ENCODE measurements around the gene APPBP2.

Gene APPBP2

DNA sequence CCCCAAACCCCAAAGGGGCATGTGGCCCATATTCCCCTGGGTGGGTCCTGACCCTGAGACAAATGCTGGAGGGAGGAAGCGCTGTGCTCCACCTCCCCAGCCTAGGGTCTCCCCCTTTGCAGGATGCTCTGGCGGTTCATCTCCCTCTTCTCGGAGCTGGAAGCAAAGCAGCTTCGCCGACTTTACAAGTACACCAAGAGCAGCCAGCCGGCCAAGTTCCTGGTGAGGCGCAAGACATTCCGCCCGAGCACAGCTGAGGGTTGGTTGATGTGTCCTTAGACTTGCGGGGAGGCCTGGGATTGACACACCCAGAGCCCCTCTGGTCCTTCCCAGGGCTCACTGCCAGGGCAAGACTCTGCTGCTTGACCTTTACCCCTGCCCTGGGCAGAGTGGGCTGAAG, 99.4 kb downstream of the APPBP2 start:
- Histone ChIP-seq H3K4me3 (IDR thresholded peaks at IDR 0.05; ENCODE audit: insufficient read depth, low read depth, low read length) (no peak overlapping the region), H2AFZ (ENCODE audit: low read depth) (no peak overlapping the region), H4K20me1 (ENCODE audit: insufficient read depth) (no peaks in the 10 kb centered on the region), H3K4me1 (ENCODE audit: low read depth, poor library complexity, severe bottlenecking) (no peaks in the 10 kb centered on the region), H3K4me2 (no peak overlapping the region), H3K9ac (no peak overlapping the region), H3K27me3 (ENCODE audit: insufficient read depth, low read depth) (no peaks in the 10 kb centered on the region), H3K36me3 (ENCODE audit: insufficient read depth) (no peaks in the 10 kb centered on the region), H3K79me2 (ENCODE audit: insufficient read depth, low read depth) (no peaks in the 10 kb centered on the region), H3K27ac (no peak overlapping the region)
- TF ChIP-seq, protein P1, sequence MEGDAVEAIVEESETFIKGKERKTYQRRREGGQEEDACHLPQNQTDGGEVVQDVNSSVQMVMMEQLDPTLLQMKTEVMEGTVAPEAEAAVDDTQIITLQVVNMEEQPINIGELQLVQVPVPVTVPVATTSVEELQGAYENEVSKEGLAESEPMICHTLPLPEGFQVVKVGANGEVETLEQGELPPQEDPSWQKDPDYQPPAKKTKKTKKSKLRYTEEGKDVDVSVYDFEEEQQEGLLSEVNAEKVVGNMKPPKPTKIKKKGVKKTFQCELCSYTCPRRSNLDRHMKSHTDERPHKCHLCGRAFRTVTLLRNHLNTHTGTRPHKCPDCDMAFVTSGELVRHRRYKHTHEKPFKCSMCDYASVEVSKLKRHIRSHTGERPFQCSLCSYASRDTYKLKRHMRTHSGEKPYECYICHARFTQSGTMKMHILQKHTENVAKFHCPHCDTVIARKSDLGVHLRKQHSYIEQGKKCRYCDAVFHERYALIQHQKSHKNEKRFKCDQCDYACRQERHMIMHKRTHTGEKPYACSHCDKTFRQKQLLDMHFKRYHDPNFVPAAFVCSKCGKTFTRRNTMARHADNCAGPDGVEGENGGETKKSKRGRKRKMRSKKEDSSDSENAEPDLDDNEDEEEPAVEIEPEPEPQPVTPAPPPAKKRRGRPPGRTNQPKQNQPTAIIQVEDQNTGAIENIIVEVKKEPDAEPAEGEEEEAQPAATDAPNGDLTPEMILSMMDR (conservative IDR thresholded peaks at IDR 0.05; ENCODE audit: low read depth, low read length), result no peak

DNA sequence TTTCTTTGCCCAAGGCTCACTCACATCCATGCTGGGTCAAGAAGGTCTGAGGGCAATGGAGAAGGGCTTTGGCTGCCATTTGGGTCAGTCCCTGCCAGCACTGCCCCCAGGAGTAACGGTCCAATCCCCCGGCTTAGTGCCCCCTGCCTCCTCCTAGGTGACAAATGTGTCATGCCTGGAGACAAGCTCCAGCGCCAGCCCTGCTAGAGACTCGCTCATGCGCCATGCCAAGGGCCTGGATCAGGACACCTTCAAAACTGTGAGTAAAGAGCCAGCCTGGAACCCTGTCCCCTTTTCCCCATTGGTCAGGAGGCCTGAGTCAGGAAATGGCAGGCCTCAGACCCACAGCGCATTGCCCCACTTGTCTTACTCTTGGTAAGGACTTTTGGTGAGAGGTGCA, 100.4 kb downstream of the APPBP2 start:
- TF ChIP-seq, protein P1 (conservative IDR thresholded peaks at IDR 0.05; ENCODE audit: low read depth, low read length), result no peak
- H3K79me2 ChIP-seq (ENCODE audit: insufficient read depth, low read depth), result no peaks in the 10 kb centered on the region
- no peaks in the 10 kb centered on the region for H3K36me3 ChIP-seq (ENCODE audit: insufficient read depth)
- H3K4me2 ChIP-seq, result no peak overlapping the region
- H3K9ac ChIP-seq, result no peak overlapping the region
- no peak overlapping the region for H2AFZ ChIP-seq (ENCODE audit: low read depth)
- no peaks in the 10 kb centered on the region for H3K27me3 ChIP-seq (ENCODE audit: insufficient read depth, low read depth)
- no peaks in the 10 kb centered on the region for H4K20me1 ChIP-seq (ENCODE audit: insufficient read depth)
- H3K27ac ChIP-seq, result no peak overlapping the region
- H3K4me1 ChIP-seq (ENCODE audit: low read depth, poor library complexity, severe bottlenecking), result peaks cover 6% of the 10 kb centered on the region
- H3K4me3 ChIP-seq (IDR thresholded peaks at IDR 0.05; ENCODE audit: insufficient read depth, low read depth, low read length), result no peak overlapping the region

DNA sequence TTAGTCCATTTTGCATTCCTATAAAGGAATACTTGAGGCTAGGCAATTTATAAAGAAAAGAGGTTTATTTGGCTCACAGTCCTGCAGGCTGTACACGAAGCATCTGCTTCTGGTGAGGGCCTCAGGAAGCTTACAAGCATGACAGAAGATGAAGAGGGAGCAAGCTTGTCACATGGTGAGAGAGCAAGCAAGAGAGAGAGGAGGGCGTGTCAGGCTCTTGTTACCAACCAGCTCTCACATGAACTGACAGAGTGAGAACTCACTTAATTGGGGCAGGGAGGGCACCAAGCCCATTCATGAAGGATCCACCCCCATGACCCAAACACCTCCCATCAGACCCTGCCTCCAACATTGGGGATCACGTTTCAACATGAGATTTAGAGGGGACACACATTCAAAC, 102.2 kb downstream of the APPBP2 start:
- TF ChIP-seq, protein P1 (conservative IDR thresholded peaks at IDR 0.05; ENCODE audit: low read depth, low read length), result no peak
- H3K9ac ChIP-seq, result no peak overlapping the region
- no peaks in the 10 kb centered on the region for H3K27me3 ChIP-seq (ENCODE audit: insufficient read depth, low read depth)
- no peak overlapping the region for H3K4me2 ChIP-seq
- no peak overlapping the region for H2AFZ ChIP-seq (ENCODE audit: low read depth)
- H3K36me3 ChIP-seq (ENCODE audit: insufficient read depth), result no peaks in the 10 kb centered on the region
- no peak overlapping the region for H3K4me3 ChIP-seq (IDR thresholded peaks at IDR 0.05; ENCODE audit: insufficient read depth, low read depth, low read length)
- H3K27ac ChIP-seq, result no peak overlapping the region
- H3K4me1 ChIP-seq (ENCODE audit: low read depth, poor library complexity, severe bottlenecking), result peaks cover 8% of the 10 kb centered on the region
- no peaks in the 10 kb centered on the region for H3K79me2 ChIP-seq (ENCODE audit: insufficient read depth, low read depth)
- H4K20me1 ChIP-seq (ENCODE audit: insufficient read depth), result no peaks in the 10 kb centered on the region

DNA sequence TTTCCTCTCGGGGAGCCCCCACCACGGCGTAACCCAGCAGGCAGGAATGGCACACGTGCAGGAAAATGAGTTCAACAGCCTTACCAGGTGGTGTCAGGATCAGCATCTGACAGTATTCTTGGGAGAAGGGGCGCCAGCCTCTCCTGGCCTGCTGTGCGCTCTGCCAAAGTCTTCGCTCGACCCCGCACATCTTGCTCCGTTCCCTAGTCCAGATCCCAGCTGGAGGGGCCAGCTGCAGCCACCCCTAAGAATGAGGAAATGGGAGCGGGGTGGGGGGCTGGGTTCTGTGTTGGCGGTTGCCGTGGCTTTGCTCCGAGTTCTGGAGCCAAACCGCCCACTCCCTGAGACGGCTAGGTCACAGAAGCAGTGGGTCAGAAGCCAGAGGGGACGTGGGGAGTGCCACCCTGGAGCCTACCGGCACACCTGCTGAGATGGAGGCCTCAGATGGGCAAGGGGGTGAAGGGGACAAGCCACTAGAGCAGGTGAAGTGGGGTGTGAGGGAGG, 103.8 kb downstream of the APPBP2 start, which contains the start of gene CHCT1:
TSS of gene CHCT1 (plus strand) at position 328 of the 504 bp plus-strand sequence. CDS start at position 432, 104 bp downstream.
- TF ChIP-seq, protein P1 (conservative IDR thresholded peaks at IDR 0.05; ENCODE audit: low read depth, low read length), result no peak
- Histone ChIP-seq H3K9ac (peak within 1 kb of the TSS; percentile 66; the same call in 1 of the 2 replicates), H3K27me3 (ENCODE audit: insufficient read depth, low read depth) (no peaks in the 10 kb centered on the region), H2AFZ (ENCODE audit: low read depth) (peak within 1 kb of the TSS; percentile 95), H3K4me1 (ENCODE audit: low read depth, poor library complexity, severe bottlenecking) (peaks cover 8% of the 10 kb centered on the region), H3K4me2 (peak within 1 kb of the TSS; percentile 21), H3K79me2 (ENCODE audit: insufficient read depth, low read depth) (no peaks in the 10 kb centered on the region), H3K27ac (no peak within 1 kb of the TSS), H3K4me3 (IDR thresholded peaks at IDR 0.05; ENCODE audit: insufficient read depth, low read depth, low read length) (no peak within 1 kb of the TSS), H3K36me3 (ENCODE audit: insufficient read depth) (no peaks in the 10 kb centered on the region), H4K20me1 (ENCODE audit: insufficient read depth) (no peaks in the 10 kb centered on the region)

All from KMS-11 (cell line).